HepG2 (cell line): ENCODE data around the gene SLC5A10. TPM values are rescaled to one million over a fixed set of nuclear protein-coding genes. Genes with fewer than 3 reads are reported as not detected.

ENCODE experiments used
- CENPBD1 ChIP-seq: sonication (generic); formaldehyde crosslinking; IDR thresholded peaks from 2 replicates; pipeline ENCODE4 v1.8.0; 2022; ENCODE audit warnings: missing genetic modification reagents, low read depth, mild to moderate bottlenecking, borderline replicate concordance
- DBP ChIP-seq: sonication (generic); formaldehyde crosslinking; IDR thresholded peaks from 2 replicates; pipeline ENCODE4 v1.4.0; 2020; ENCODE audit warnings: missing genetic modification reagents; ENCODE audit errors: not compliant biosample characterization
- HOXA5 ChIP-seq: sonication (generic); formaldehyde crosslinking; IDR thresholded peaks from 2 replicates; pipeline ENCODE4 v1.4.0; 2020; ENCODE audit warnings: missing genetic modification reagents
- MAZ ChIP-seq, 2 experiments: sonication (generic) in 1 of 2; formaldehyde crosslinking in 1 of 2; IDR thresholded peaks; 2 replicates each; pipeline versions ENCODE4 v1.5.0 to v1.6.1; 2012 to 2020; ENCODE audit warnings: low read depth in 2 of 2, mild to moderate bottlenecking in 2 of 2, borderline replicate concordance in 1 of 2, improper control_type of control experiment in 1 of 2, low read length in 1 of 2, missing genetic modification reagents in 1 of 2, moderate library complexity in 1 of 2
- SAP130 ChIP-seq: IDR thresholded peaks from 2 replicates; pipeline ENCODE4 v1.6.1; 2016; ENCODE audit warnings: low read depth
- SIN3A ChIP-seq: IDR thresholded peaks from 2 replicates; pipeline ENCODE4 v1.6.1; 2011; ENCODE audit warnings: low read depth, mild to moderate bottlenecking, control low read depth, low read length, borderline replicate concordance
- SRSF1 ChIP-seq: fragments of 200-400 bp; formaldehyde crosslinking; optimal IDR thresholded peaks from 2 replicates; pipeline ENCODE3; 2017; ENCODE audit warnings: mild to moderate bottlenecking, low read depth, low read length, moderate library complexity
- TAF1 ChIP-seq: sonication (generic); formaldehyde crosslinking; IDR thresholded peaks from 2 replicates; pipeline ENCODE4 v1.4.0; 2020; ENCODE audit warnings: missing genetic modification reagents
- TBL1XR1 ChIP-seq: fragments of 150-350 bp; IDR thresholded peaks from 2 replicates; pipeline ENCODE4 v1.6.1; 2014; ENCODE audit warnings: borderline replicate concordance, low read length; ENCODE audit not compliant: partially characterized antibody
- ZFY ChIP-seq: sonication (generic); formaldehyde crosslinking; IDR thresholded peaks from 2 replicates; pipeline ENCODE4 v1.4.0; 2020; ENCODE audit warnings: missing genetic modification reagents
- ZNF180 ChIP-seq: sonication (generic); formaldehyde crosslinking; IDR thresholded peaks from 2 replicates; pipeline ENCODE4 v1.4.0; 2020; ENCODE audit warnings: low read depth, missing genetic modification reagents, borderline replicate concordance
- ZNF501 ChIP-seq: sonication (generic); formaldehyde crosslinking; IDR thresholded peaks from 2 replicates; pipeline ENCODE4 v1.5.1; 2020; ENCODE audit warnings: mild to moderate bottlenecking, moderate library complexity, missing genetic modification reagents
- ZSCAN12 ChIP-seq: sonication (generic); formaldehyde crosslinking; IDR thresholded peaks from 2 replicates; pipeline ENCODE4 v1.9.0; 2021; ENCODE audit warnings: mild to moderate bottlenecking, missing genetic modification reagents
- ZSCAN25 ChIP-seq: sonication (generic); formaldehyde crosslinking; IDR thresholded peaks from 2 replicates; pipeline ENCODE4 v1.8.0; 2022; ENCODE audit warnings: mild to moderate bottlenecking, missing genetic modification reagents
- polyA plus RNA-seq, 8 experiments: library from polyadenylated mRNA; depleted of rRNA in 3 of 8; stranded (reverse) in 7 of 8; unstranded in 1 of 8; fragments of >200 nt; fragmentation: Illumina TruSeq in 4 of 8; extraction: Trizol in 4 of 8; gene quantifications; 2 replicates each; pipeline versions ENCODE4 v1.2.1 to v1.2.3, GENCODE V29; 2011 to 2016; ENCODE audit warnings: low read depth in 4 of 8, missing spikeins in 1 of 8, mixed read lengths in 1 of 8; ENCODE audit not compliant: insufficient read depth in 1 of 8
- total RNA-seq, 5 experiments: library from RNA; depleted of rRNA; stranded (reverse); fragments of >200 nt; fragmentation: Illumina TruSeq; extraction: Trizol; gene quantifications; 2 replicates each; pipeline ENCODE4 v1.2.3, GENCODE V29; 2016; ENCODE audit warnings: low read depth in 1 of 5
- TF ChIP-seq, protein P1 (sequence below): sonication (generic); formaldehyde crosslinking; IDR thresholded peaks from 2 replicates; pipeline ENCODE4 v1.4.0; 2020; ENCODE audit warnings: missing genetic modification reagents, mild to moderate bottlenecking, borderline replicate concordance
- TF ChIP-seq, protein P2 (sequence below): sonication (generic); formaldehyde crosslinking; IDR thresholded peaks from 2 replicates; pipeline ENCODE4 v1.4.0; 2020; ENCODE audit warnings: missing genetic modification reagents
- TF ChIP-seq, protein P3 (sequence below): sonication (generic); formaldehyde crosslinking; IDR thresholded peaks from 2 replicates; pipeline ENCODE4 v1.8.0; 2022; ENCODE audit warnings: missing genetic modification reagents, mild to moderate bottlenecking, borderline replicate concordance
- TF ChIP-seq, protein P4 (sequence below): IDR thresholded peaks from 2 replicates; pipeline ENCODE4 v1.6.1; 2016; ENCODE audit warnings: low read depth, borderline replicate concordance
- TF ChIP-seq, protein P5 (sequence below): sonication (generic); formaldehyde crosslinking; IDR thresholded peaks from 2 replicates; pipeline ENCODE4 v1.8.1; 2023; ENCODE audit warnings: missing genetic modification reagents, mild to moderate bottlenecking, borderline replicate concordance

Gene SLC5A10
- total and polyA plus RNA-seq, 2 of the 13 experiments (the other 11 are each of a cell fraction or from before 2014, with no cell fraction given) = 0.05 TPM; not detected in 1

- TF ChIP-seq, protein P1, sequence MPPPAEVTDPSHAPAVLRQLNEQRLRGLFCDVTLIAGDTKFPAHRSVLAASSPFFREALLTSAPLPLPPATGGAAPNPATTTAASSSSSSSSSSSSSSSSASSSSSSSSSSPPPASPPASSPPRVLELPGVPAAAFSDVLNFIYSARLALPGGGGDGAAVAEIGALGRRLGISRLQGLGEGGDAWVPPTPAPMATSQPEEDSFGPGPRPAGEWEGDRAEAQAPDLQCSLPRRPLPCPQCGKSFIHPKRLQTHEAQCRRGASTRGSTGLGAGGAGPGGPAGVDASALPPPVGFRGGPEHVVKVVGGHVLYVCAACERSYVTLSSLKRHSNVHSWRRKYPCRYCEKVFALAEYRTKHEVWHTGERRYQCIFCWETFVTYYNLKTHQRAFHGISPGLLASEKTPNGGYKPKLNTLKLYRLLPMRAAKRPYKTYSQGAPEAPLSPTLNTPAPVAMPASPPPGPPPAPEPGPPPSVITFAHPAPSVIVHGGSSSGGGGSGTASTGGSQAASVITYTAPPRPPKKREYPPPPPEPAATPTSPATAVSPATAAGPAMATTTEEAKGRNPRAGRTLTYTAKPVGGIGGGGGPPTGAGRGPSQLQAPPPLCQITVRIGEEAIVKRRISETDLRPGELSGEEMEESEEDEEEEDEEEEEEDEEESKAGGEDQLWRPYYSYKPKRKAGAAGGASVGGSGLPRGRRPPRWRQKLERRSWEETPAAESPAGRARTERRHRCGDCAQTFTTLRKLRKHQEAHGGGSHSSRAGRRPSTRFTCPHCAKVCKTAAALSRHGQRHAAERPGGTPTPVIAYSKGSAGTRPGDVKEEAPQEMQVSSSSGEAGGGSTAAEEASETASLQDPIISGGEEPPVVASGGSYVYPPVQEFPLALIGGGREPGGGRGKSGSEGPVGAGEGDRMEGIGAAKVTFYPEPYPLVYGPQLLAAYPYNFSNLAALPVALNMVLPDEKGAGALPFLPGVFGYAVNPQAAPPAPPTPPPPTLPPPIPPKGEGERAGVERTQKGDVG (CRISPR knock-in tag) = no peak
- TF ChIP-seq, protein P2, sequence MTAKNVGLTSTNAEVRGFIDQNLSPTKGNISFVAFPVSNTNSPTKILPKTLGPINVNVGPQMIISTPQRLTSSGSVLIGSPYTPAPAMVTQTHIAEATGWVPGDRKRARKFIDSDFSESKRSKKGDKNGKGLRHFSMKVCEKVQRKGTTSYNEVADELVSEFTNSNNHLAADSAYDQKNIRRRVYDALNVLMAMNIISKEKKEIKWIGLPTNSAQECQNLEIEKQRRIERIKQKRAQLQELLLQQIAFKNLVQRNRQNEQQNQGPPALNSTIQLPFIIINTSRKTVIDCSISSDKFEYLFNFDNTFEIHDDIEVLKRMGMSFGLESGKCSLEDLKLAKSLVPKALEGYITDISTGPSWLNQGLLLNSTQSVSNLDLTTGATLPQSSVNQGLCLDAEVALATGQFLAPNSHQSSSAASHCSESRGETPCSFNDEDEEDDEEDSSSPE (CRISPR knock-in tag) = 0 out of 2 replicates have a peak, but pooled peaks have one; percentile 4
- TF ChIP-seq ZNF180 (CRISPR knock-in tag) = no peak
- TF ChIP-seq SAP130 (CRISPR knock-in tag) = 0 out of 2 replicates have a peak, but pooled peaks have one; percentile 2
- TF ChIP-seq MAZ (IDR thresholded peaks at IDR 0.05; ENCODE audit: borderline replicate concordance, low read depth, low read length) = no peak
- TF ChIP-seq MAZ (CRISPR knock-in tag; IDR thresholded peaks at IDR 0.05; ENCODE audit: low read depth) = peak; percentile 8; the same call in 1 of the 2 replicates
- peak; percentile 51 for TF ChIP-seq ZFY (CRISPR knock-in tag)
- no peak for TF ChIP-seq TBL1XR1
- no peak for TF ChIP-seq SRSF1
- peak; percentile 70 for TF ChIP-seq DBP (CRISPR knock-in tag)
- peak; percentile 81; the same call in 1 of the 2 replicates for TF ChIP-seq HOXA5 (CRISPR knock-in tag)
- TF ChIP-seq ZNF501 (CRISPR knock-in tag) = 0 out of 2 replicates have a peak, but pooled peaks have one; percentile 10
- peak; percentile 39; the same call in 1 of the 2 replicates for TF ChIP-seq SIN3A
- no peak for TF ChIP-seq ZSCAN12 (CRISPR knock-in tag)
- 0 out of 2 replicates have a peak, but pooled peaks have one; percentile 12 for TF ChIP-seq TAF1 (CRISPR knock-in tag)
- TF ChIP-seq ZSCAN25 (CRISPR knock-in tag) = 0 out of 2 replicates have a peak, but pooled peaks have one; percentile 32
- TF ChIP-seq, protein P3, sequence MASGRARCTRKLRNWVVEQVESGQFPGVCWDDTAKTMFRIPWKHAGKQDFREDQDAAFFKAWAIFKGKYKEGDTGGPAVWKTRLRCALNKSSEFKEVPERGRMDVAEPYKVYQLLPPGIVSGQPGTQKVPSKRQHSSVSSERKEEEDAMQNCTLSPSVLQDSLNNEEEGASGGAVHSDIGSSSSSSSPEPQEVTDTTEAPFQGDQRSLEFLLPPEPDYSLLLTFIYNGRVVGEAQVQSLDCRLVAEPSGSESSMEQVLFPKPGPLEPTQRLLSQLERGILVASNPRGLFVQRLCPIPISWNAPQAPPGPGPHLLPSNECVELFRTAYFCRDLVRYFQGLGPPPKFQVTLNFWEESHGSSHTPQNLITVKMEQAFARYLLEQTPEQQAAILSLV (CRISPR knock-in tag) = no peak
- TF ChIP-seq, protein P4, sequence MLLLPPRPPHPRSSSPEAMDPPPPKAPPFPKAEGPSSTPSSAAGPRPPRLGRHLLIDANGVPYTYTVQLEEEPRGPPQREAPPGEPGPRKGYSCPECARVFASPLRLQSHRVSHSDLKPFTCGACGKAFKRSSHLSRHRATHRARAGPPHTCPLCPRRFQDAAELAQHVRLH = 0 out of 2 replicates have a peak, but pooled peaks have one; percentile 39
- TF ChIP-seq, protein P5, sequence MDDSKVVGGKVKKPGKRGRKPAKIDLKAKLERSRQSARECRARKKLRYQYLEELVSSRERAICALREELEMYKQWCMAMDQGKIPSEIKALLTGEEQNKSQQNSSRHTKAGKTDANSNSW (CRISPR knock-in tag) = 0 out of 2 replicates have a peak, but pooled peaks have one; percentile 43
- TF ChIP-seq CENPBD1 (CRISPR knock-in tag) = no peak
Measured at GRCh38 chr17:19005137-19005773, 53.3 kb downstream of the SLC5A10 start (continued).
